ENCODE measurements around the gene IFNGR1.

The IFNGR1 gene

DNA sequence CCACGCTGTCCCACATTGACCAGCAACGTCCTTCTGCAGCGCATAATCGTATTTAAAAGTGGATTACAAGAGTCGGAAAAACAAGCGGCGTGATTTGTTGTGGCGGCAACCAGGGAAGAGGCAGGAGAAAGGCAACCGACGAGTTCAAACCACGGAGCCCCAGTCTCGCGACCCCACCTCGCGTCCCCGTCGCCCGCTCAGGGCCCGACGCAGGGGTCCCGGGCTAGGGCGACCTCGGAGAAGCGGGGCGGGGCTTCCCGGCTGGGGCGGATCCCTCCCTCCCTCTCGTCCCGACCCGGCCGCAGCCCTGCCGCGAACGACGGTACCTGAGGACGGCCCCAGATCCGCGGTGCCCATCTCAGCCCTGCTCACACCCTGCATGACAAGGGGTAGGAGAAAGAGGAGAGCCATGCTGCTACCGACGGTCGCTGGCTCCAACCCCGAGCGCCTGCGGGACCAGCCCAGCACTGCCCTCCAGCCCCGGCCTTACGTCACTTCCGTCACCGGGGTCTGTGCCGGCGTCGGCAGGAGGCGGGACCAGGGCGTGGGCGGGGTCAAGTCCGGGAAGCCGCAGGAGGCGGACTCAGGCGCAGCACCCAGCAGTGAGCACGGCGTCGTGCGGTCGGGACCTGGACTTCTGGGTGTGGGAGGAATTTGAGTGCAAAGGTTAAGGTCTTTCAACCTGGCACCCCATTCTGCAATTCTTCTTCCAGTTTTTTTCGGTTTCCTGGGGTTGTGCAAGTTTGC is at the start of gene IFNGR1:
IFNGR1 (minus strand) TSS at position 469 of the 747 bp plus-strand sequence; CDS start at position 411, 58 bp downstream.
- DNase-seq = peak; percentile 98

DNA sequence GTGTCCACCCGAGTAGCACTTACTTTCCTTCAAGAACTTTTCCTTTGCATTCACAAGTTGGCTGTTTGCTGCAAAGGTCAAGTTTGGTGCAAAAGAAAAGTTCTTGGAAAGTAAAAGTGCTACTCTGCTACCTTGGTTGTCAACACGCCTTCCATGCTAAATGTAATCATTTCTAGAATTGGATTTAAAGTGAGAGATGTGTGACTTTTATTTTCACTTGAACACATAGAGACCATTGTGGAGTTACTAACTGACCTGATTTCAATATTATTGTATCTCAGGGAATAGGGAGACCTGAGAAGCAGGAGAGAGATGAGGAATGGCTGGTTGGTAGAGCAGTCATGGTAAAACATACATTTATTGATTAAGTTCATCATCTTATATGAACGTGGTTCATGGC is 49.7 kb upstream of the IFNGR1 start:
- no peak for DNase-seq

DNA sequence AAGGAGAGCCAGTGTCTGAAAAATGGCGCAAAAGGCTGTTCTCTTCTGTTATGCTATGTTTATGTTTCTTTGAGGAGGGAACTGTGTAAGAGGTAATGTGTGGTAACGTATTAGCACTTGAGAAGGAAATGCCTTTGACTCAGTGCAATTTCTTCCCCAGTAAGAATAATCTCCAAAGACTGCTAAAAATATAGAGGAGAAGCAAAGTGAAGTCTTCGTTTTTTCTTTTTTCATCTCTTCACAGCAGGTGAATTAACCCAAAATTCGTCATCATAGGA is 47.1 kb upstream of the IFNGR1 start:
- DNase-seq = no peak

DNA sequence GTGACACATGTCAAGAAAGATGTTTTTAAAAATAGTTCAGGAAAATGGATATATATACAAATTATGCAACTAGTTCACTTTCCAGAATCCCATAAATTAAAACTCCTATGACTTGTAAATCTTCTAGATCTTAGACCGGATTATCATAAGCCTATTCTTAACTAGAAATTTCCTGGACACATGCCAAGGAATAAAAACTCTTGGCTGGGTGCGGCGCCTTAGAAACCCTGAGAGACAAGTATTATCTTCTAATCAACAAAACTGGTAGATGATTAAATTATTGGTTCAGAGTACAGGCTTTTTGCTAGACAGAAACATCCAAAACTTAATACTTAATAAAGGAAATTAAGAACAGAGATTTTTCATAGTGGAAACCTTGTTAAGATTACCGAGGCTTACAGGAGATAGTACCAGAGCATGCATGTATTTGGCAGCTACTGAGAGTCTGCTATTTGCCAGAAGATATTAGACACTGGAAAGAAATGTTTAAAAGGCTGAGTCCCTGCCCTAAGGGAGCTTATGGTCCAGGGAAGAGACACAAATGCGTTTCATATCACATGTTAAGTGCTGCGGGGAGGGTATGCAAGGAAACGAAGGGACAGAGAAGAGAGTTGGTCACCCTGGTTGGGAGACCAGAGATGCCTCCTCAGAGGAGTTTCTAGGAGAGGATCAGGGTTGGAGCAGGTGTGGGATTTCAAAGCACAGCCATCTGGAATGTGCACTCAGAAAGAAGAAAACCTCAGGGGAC is 46.5 kb upstream of the IFNGR1 start:
- DNase-seq = no peak

DNA sequence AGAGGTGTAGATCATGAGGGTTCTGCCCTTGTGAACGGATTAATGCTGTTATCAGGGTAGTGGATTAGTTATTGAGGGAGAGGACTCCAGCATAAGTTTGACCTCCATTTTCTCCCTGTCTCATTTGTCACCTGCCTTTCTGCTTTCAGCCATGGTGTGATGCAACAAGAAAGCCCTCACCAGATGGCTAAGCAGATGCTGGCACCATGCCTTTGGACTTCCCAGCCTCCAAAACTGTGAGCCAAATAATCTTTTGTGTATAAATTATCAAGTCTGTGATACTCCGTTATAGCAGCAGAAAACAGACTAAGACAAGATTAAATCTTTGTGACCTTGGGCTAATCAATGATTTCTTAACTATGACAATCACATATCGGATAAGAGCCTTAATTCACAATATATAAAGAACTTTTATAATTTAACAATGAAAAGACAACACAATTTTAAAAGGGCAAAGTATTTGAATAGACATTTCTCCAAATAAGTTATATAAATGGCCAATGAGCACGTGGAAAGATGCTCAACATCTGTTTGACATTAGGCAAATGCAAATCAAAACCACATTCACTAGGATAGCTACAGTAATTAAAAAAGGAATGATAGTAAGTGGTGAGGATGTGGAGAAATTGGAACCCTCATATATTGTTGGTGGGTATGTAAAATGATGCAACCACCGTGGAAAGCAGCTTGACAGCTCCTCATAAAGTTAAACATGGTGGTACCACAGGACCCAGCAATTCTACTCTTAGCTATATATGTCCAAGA is 45.3 kb upstream of the IFNGR1 start:
- DNase-seq = no peak

DNA sequence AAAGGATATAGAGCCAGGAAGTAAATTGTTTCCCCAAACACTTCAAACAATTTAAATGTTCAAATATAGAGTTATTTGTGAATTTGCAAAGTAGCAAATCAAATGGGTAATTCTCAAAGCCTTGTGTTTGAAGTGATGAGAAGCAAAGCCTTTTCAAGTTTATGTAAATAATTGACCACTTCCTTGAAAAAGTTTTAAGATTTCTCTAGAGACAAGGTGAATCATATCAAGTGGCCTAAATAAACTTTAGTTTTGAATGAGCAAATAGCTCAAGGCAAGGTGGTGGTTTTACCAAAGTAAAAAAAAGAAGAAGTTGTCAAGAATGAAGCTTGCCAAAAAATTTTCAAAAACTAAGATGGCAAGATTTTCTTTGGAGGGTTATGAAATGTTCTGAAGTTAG is 42.6 kb upstream of the IFNGR1 start:
- peak; percentile 47 for DNase-seq

DNA sequence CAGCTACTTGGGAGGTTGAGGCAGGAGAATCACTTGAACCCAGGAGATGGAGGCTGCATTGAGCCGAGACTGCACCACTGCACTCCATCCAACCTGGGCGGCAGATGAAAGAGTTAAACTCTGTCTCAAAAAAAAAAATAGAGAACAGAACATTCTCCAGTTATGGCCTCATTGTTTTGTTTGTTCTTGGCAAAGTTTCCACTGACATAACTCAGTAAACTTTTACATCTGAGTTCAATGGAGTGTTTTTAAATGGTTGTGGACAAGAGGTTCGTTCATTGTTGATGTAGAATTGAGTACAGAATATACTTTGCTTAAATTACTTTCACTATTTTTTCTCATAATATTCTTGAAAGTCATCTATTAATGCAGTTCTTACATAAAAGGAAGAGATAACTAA is 42.2 kb upstream of the IFNGR1 start:
- no peak for DNase-seq

DNA sequence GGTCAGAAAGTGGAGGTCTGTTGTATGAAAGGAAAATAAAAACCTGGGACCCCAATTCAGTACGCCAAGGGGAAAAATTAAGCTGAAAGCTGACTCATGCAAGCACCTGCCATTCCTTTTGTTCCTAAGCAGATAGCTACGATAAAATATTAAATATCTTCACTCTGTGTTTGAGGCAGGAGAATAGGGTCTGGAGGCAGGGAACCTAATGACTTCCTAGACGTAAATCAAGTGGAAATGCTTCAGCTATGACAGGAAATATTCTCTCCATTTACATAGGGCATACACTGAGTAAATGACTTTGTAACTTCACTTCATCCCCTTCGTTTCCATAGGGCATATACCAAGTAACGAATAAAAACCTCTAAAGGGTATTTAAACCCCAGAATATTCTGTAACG is 41.0 kb upstream of the IFNGR1 start:
- DNase-seq = no peak

DNA sequence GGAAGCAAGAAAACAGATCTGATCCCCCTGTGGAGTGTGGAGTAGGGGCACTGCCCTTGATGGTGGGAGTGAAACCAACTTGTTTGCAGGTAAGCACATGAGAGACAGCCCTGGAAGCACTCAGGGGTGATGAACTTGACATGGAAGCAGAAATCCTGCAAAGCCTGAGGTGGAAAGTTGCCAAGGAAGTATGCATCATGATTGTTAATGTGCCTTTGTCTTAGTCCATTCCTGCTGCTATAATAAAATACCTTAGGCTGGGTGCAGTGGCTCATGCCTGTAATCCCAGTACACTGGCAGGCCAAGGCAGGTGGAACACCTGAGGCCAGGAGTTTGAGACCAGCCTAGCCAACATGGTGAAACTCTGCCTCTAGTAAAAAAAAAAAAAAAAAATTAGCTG is 40.2 kb upstream of the IFNGR1 start:
- no peak for DNase-seq

DNA sequence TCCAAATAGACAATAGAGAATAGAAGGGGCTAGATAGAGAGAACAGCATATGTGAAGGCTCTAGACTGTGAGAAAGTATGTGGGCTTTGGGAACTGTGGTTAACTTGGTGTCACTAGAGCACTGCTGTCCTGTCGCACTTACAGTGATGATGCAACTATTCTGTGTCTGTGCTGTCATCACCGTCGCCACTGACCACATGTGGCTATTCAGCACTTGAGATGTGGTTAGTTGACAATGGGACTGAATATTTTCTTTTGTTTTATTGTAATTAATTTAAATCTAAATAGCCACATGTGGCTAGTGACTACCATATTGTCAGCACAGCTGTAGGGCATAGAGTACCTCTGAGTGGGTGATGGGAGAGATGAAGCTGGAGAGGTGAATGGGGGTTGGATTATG is 39.0 kb upstream of the IFNGR1 start:
- peak; percentile 87 for DNase-seq

DNA sequence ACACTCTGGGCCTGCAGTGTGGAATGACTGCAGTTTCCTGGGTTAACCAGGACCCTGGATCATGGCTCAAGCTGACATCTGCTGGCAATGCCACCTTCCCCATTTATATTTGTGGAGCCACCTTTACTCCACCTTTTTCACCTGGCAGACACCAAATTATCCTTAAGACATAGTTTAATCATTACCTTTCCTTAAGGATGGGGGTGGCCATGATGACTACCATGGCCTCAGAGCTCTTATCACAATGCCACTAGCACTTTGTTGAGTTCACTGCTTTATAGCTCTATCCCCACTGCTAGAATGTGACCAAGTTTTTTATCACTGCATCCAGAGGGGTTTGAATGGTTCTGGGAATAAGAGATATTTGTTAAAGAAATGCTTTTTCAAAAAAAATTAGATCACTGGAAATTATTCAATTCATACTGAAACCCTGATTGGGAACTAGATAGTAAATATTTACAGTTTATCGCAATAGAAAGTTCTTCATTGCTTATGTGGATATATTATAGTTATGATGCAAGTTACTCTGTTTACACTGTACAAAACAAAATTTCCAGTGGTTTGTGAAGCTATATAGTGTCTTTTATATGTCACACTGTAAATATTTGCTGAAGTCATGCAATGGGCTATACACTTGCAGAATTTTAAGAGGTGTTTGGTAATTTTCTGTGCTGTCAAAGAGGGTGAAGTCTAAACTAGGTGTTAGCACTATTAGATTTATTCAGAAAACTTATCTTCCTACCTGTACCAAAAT is 37.3 kb upstream of the IFNGR1 start:
- no peak for DNase-seq

DNA sequence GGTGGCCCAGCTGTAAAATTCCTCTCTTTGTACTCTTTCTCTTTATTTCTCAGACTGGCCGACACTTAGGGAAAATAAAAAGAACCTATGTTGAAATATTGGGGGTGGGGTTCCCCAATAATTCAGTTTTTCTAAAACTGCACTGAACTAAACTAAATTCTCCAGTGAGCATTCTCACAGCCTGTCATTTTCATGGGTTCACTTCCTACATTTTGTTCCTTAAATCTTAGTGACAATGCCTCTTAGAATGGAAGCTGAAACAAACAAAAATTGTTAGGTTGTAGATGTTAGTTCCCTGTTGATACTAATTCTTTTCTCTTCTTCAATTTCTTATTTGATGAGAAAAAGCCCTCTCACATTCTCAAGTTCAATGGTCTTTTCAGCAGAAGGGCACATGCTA is 35.8 kb upstream of the IFNGR1 start:
- DNase-seq = no peak

DNA sequence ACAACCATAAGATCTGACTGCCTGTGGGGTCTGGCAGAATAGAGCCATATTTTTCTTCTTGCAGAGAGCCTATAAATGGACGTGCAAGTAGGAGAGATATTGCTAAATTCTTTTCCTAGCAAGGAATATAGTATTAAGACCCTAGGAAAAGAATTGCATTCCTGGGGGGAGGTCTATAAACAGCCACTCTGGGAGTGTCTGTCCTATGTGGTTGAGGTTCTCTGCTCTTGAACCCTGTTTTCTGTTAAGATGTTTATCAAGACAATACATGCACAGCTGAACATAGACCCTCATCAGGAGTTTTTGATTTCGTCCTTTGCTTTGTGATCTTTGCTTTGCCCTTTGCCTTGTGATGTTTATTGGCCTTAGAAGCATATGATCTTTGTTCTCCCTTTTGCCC is 35.2 kb upstream of the IFNGR1 start:
- DNase-seq = peak; percentile 27

DNA sequence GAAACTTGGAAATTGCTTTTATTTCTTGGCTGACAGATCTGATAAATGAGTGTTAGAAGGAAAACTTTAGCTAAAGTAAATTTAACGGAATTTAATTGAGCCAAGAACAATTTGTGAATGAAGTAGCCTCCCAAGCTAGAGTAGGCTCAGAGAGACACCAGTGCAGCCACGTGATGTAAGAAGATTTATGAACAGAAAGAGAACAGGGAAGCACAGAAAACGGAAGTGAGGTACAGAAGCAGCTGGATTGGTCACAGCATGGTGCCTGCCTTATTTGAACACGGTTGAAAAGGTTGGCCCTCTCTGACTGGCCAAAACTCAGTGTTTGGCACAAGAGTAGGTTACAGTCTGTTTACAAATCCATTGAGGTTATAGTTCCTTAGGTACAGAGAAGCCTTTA is 29.5 kb upstream of the IFNGR1 start:
- peak; percentile 70 for DNase-seq

DNA sequence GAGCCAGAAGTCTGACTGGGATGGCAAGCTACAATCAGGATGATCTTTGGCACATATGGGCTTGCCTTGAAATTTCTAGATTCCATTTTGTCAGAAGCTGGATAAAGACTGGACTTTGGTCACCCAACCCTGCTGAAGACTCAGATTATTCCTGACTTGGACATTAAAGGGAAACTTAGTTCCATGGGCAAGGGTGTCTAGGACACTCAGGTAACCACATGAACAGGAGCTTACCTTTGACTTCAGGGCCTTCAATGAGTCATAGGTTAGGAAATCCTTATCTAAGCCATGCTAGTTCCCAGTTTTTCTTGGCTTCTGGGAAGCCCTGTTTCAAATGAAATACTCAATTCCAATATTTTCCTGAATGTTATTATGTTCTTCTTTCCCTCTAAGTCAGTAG is 28.5 kb upstream of the IFNGR1 start:
- no peak for DNase-seq

DNA sequence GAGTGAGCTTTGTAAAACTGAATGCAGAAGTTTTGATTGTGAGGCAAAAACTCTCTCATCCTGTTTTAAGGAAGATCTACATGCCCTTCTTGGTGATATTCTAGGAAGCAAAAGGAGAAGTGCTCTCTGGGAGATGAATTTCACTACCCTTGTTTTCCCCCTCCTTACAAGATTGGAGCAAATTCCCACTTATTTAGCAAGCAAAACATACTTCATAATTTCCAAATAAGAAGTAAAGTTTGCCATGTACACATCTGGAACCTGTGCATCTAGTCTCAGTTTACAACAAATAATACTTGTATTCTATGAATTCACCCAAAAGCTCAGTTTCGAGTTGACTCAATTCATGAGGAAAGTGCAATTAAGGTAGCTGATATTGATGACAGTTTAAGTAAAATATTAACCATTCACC is 27.6 kb upstream of the IFNGR1 start:
- no peak for DNase-seq

DNA sequence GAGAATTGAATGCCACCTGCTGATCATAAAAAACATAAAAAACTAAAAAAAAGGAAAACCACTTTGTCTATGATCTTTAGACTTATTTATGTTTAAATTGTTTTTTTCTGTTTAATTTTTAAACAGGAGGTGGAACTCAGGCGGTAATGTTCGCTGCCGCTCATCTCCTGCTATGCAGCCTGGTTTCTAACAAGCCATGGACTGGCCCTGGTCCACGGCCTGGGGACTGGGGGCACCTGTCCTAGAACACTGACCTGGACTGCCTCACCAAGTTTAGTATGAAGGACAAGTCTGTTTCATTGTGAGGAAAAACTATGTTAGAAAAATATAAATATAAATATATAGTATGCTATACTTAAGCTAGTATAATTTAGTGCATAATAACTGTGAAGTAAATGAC is 27.0 kb upstream of the IFNGR1 start:
- DNase-seq = no peak

DNA sequence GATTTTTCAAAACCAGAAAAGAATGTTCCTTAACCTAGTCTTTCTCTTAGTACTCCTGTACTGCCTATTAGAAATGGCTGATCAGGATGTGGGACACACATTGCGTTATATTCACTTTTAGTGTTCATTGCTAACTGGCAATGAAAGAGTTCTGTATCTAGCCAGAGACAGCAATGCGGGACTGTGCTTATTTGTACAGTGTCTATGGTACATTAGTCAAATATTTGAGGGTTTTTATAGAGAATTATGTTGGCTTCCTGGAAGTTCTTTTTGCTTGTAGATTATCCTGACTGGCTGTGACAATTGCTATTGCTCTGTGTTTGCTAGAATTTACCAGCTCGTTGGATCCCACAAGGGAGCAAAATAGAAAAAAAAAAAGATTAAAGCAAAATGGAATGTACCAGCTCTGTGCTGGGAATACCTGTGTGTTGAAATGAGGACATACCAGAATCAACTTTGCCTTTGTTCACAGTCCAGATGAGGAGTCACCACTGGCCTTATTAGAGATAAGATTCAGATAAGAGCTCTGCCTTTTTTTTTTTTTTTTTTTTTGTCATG is 22.4 kb upstream of the IFNGR1 start:
- DNase-seq = no peak

DNA sequence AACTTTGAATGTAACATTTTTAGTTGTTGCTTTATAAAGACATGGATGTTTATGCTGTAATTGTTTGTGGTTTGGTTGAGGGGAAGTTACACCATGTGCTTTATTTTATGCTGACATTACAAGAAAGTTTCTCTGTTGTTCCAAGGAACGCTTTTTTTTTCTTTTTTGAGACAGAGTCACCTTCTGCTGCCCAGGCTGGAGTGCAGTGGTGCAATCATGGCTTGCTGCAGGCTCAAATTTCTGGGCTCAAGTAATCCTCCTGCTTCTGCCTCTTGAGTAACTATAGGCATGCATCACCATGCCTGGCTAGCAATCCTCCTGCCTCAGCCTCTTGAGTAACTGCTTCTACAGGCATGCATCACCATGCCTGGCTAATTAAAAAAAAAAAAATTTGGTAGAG is 21.0 kb upstream of the IFNGR1 start:
- DNase-seq = peak; percentile 56

DNA sequence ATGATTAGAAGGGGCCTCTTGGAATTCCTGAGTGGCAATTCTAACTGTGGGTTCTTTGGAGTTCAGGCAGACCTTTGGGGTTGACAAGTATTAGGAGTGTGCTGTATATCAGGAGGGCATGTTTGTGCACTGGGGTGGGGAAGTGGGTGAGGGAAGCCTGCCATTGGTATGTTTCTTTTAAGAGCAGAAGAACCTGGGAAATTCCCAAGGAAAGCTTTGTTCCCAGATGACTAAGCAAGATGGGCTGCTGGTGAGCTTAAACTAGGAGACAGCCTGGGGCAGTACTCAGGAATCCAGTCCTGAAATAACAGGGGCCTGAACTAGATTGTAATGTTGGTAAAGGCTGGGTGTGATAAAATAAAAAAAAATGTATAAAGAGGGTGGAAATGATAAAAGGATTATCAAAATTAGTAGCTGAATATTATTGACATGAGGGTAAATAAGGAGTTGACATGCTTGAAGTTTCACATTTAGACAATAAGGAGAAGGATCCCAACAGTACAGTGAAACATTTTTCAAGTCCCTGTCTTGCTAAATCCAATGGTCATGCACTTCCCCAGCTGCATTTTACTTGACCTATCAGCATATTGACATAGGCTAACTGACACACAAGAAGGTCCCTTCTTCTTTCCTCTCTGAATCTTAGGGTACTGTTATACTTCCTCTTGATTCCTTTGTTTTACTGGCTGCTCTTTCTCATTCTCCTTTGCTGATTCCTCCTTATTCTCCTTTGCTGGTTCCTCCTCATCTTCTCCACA is 18.4 kb upstream of the IFNGR1 start:
- DNase-seq = no peak

DNA sequence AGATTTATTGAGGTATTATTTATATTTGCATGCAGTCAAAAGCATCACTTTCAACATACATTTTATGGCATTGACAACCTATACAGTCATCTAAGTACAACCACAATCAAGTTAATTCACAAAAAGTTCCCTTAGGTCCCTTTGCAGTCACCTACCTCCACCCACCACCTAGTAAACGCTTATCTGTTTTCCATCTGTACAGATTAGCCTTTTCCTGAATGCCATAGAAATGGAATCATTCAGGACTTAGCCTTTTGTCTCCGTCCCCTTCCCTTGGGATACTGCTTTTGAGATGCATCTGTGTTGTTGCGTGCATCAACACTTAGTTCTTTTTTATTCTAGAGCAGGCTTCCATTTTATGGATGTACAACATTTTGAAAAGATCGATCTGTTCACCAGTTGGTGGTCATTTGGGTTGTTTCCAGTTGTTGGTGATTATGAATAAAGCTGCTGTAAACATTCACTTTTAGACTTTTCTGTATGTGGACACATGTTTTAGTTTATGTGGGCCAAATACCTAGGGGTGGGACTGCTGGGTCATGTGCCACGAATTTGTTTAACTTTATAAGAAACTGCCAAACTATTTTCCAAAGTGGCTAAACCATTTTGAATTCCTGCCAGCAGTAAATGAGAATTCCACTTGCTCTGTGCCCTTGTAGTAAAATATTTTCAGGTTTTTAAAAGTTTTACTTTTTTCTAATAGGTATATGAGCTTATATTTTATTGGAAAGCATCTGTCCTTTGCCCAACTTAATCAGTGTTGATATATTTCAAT is 17.6 kb upstream of the IFNGR1 start:
- DNase-seq = no peak

Measured in OCI-M1 (cell line).